Naive thymus-derived CD4-positive, alpha-beta T cell (primary cell): ENCODE measurements around the gene ARRDC4. TPM values are rescaled to one million over a fixed set of nuclear protein-coding genes. Genes with fewer than 3 reads are reported as not detected.
A peak's percentile ranks its signal among the peaks of the same experiment; 100 is the strongest.

Source experiments
- ATAC-seq: fragments of 150-1000 bp; cut with Tn5 transposase; 2 replicates; pipeline ENCODE4 v1.10.0; 2021; ENCODE audit warnings: mild to moderate bottlenecking, moderate library complexity
- CTCF ChIA-PET: fragments of 350-600 bp; sonication (Branson Sonifier 250); formaldehyde crosslinking; loops from one replicate; lab custom pipeline; 2021; ENCODE audit warnings: antibody characterized with exemption; lab: Charles Lee
- POLR2A ChIA-PET: fragments of 350-600 bp; sonication (Branson Sonifier 250); formaldehyde crosslinking; loops from one replicate; lab custom pipeline; 2021; ENCODE audit warnings: antibody characterized with exemption, inconsistent platforms; lab: Charles Lee
- DNase-seq, 9 donors: peaks; one replicate each; pipeline versions ENCODE4 v3.0.0 to v3.0.0-alpha.2; 2020 to 2022; ENCODE audit warnings: mixed read lengths in 1 of 9
- H3K27ac ChIP-seq: one replicate; pipeline ENCODE4 v1.7.0; 2013; ENCODE audit warnings: mild to moderate bottlenecking, low read depth, low read length, moderate library complexity
- H3K27me3 ChIP-seq, 2 donors: one replicate each; pipeline ENCODE4 v1.7.0; 2013; ENCODE audit warnings: low read length in 2 of 2, mild to moderate bottlenecking in 2 of 2, moderate library complexity in 2 of 2; ENCODE audit not compliant: control insufficient read depth in 2 of 2, insufficient read depth in 2 of 2
- H3K36me3 ChIP-seq, 3 experiments: 1 replicate in 2 of 3; 2 replicates in 1 of 3; pipeline ENCODE4 v1.7.0; 2013; ENCODE audit warnings: low read length in 3 of 3, mild to moderate bottlenecking in 3 of 3, moderate library complexity in 1 of 3; ENCODE audit not compliant: insufficient read depth in 3 of 3, control insufficient read depth in 2 of 3
- H3K4me1 ChIP-seq, 2 donors: one replicate each; pipeline ENCODE4 v1.7.0; 2013; ENCODE audit warnings: low read length in 2 of 2, mild to moderate bottlenecking in 2 of 2, moderate library complexity in 1 of 2; ENCODE audit not compliant: control insufficient read depth in 2 of 2, insufficient read depth in 2 of 2
- H3K4me3 ChIP-seq: 2 replicates; pipeline ENCODE4 v1.7.0; 2013; ENCODE audit warnings: mild to moderate bottlenecking, low read length
- H3K9me3 ChIP-seq, 3 experiments: 1 replicate in 2 of 3; 2 replicates in 1 of 3; pipeline ENCODE4 v1.7.0; 2013; ENCODE audit warnings: low read length in 3 of 3; ENCODE audit not compliant: control insufficient read depth in 2 of 3
- H3K27ac Mint-ChIP-seq, 9 donors: one replicate each; pipeline ENCODE4 v1.8.0; 2020 to 2022; ENCODE audit warnings: mixed read lengths in 9 of 9, mild to moderate bottlenecking in 8 of 9, moderate library complexity in 5 of 9, inconsistent platforms in 2 of 9
- H3K27me3 Mint-ChIP-seq, 5 donors: one replicate each; pipeline ENCODE4 v1.8.0; 2021 to 2022; ENCODE audit warnings: mixed read lengths in 5 of 5, mild to moderate bottlenecking in 1 of 5
- H3K36me3 Mint-ChIP-seq, 5 donors: one replicate each; pipeline ENCODE4 v1.8.0; 2020 to 2022; ENCODE audit warnings: mixed read lengths in 5 of 5, mild to moderate bottlenecking in 3 of 5, inconsistent platforms in 1 of 5
- H3K4me1 Mint-ChIP-seq, 7 donors: one replicate each; pipeline ENCODE4 v1.8.0; 2020 to 2022; ENCODE audit warnings: mixed read lengths in 7 of 7, mild to moderate bottlenecking in 3 of 7, inconsistent platforms in 1 of 7
- H3K4me3 Mint-ChIP-seq, 10 donors: one replicate each; pipeline ENCODE4 v1.8.0; 2020 to 2022; ENCODE audit warnings: mild to moderate bottlenecking in 10 of 10, mixed read lengths in 10 of 10, moderate library complexity in 6 of 10, inconsistent platforms in 2 of 10
- H3K9me3 Mint-ChIP-seq, 11 donors: one replicate each; pipeline ENCODE4 v1.8.0; 2020 to 2022; ENCODE audit warnings: mixed read lengths in 11 of 11, mild to moderate bottlenecking in 4 of 11, inconsistent platforms in 1 of 11, moderate library complexity in 1 of 11
- intact Hi-C, 2 donors: fragments of 100-400 bp; cut with micrococcal nuclease; formaldehyde crosslinking; loops; one replicate each; pipeline ENCODE4 v1.15.1; 2023
- polyA plus RNA-seq, 2 donors: library from polyadenylated mRNA; unstranded; fragments of 300-500 nt; fragmentation: Illumina TruSeq; gene quantifications; one replicate each; pipeline ENCODE4 v1.2.3, GENCODE V29; 2021
- total RNA-seq, 6 experiments: library from RNA in 5 of 6; stranded (reverse) in 5 of 6; gene quantifications; 1 replicate in 5 of 6; 2 replicates in 1 of 6; pipeline ENCODE4 v1.2.3 and lab custom pipeline; 2021 to 2026

ARRDC4 gene
- total and polyA plus RNA-seq, 7 experiments from 2014 or later, result 0.59 to 6.8 (median 0.90) TPM

GRCh38 chr15:97963779-97964178 lies 3.3 kb downstream of the ARRDC4 start:
- H3K27me3 ChIP-seq, result no peaks in the 10 kb centered on the region
- Mint-ChIP-seq H3K4me3 (peak overlapping the region in 1 of 10 donors; percentile 1), H3K4me1 (peaks cover 17 to 45% (median 21%) of the 10 kb centered on the region in 7 donors), H3K27ac (no peak overlapping the region), H3K9me3 (peaks cover 0 to 4% (median 0%) of the 10 kb centered on the region in 11 donors), H3K36me3 (peaks cover 0 to 13% (median 5%) of the 10 kb centered on the region in 5 donors), H3K27me3 (peaks cover 0 to 30% (median 0%) of the 10 kb centered on the region in 5 donors)
- H3K4me3 ChIP-seq, result no peak overlapping the region
- ChIA-PET POLR2A (no interaction called here), CTCF (no interaction called here)
- peaks cover 0 to 3% (median 0%) of the 10 kb centered on the region in 3 experiments for H3K36me3 ChIP-seq
- ATAC-seq, result no peak
- no peak for DNase-seq
- H3K4me1 ChIP-seq, result peaks cover 0 to 13% of the 10 kb centered on the region in 2 donors
- H3K27ac ChIP-seq, result no peak overlapping the region
- no peaks in the 10 kb centered on the region for H3K9me3 ChIP-seq
- intact Hi-C loops, result loop anchor here (5.0 to 10.0 kb wide), 2 partner anchors 1289 to 1961 kb away; partner anchors contain the start of gene LRRC28 (in 1 of the 2)

DNA sequence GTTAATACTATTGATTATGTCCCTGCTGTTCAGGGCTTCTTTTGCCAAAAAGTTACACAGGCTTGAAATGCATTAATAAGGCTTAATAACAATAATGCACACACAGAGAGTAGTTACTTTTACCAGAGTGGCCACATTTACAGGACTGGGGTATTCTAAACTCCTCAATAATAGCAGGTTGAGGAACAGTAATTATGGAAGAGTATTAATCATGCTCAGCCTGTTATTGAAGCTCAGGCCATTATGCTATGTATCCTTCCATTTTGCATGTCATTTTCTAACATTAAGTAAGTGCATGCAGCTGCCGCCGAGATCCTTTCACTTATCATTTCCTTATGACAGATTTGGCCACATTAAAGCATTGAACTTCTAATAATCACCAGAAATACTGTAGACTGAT lies 5.7 kb downstream of the ARRDC4 start:
- Histone ChIP-seq H3K27ac (no peak overlapping the region), H3K27me3 (no peaks in the 10 kb centered on the region), H3K4me3 (no peak overlapping the region), H3K9me3 (no peaks in the 10 kb centered on the region), H3K36me3 (peaks cover 0 to 20% (median 4%) of the 10 kb centered on the region in 3 experiments), H3K4me1 (peaks cover 0 to 7% of the 10 kb centered on the region in 2 donors)
- ChIA-PET CTCF (no interaction called here), POLR2A (no interaction called here)
- intact Hi-C loops, result loop anchor here (10.0 kb wide), 1 partner anchor 1959 kb away; no protein-coding TSS in a partner anchor
- no peak for DNase-seq
- Mint-ChIP-seq H3K4me1 (peaks cover 6 to 28% (median 13%) of the 10 kb centered on the region in 7 donors), H3K9me3 (no peaks in the 10 kb centered on the region), H3K36me3 (peaks cover 5 to 27% (median 14%) of the 10 kb centered on the region in 5 donors), H3K4me3 (no peak overlapping the region), H3K27me3 (peaks cover 0 to 21% (median 0%) of the 10 kb centered on the region in 5 donors), H3K27ac (no peak overlapping the region)
- ATAC-seq, result no peak

GRCh38 chr15:97966924-97967620 lies 6.6 kb downstream of the ARRDC4 start:
- peaks cover 4 to 35% (median 20%) of the 10 kb centered on the region in 5 donors for H3K36me3 Mint-ChIP-seq
- Histone ChIP-seq H3K27ac (no peak overlapping the region), H3K27me3 (no peaks in the 10 kb centered on the region), H3K4me1 (no peaks in the 10 kb centered on the region), H3K9me3 (no peaks in the 10 kb centered on the region), H3K36me3 (peaks cover 0 to 25% (median 4%) of the 10 kb centered on the region in 3 experiments), H3K4me3 (no peak overlapping the region)
- peak overlapping the region in 1 of 9 donors; percentile 22 for H3K27ac Mint-ChIP-seq
- H3K27me3 Mint-ChIP-seq, result peaks cover 0 to 13% (median 0%) of the 10 kb centered on the region in 5 donors
- no peak for DNase-seq
- H3K4me3 Mint-ChIP-seq, result no peak overlapping the region
- H3K9me3 Mint-ChIP-seq, result no peaks in the 10 kb centered on the region
- ChIA-PET CTCF (no interaction called here), POLR2A (no interaction called here)
- H3K4me1 Mint-ChIP-seq, result peaks cover 0 to 20% (median 7%) of the 10 kb centered on the region in 7 donors
- intact Hi-C loops, result loop anchor here (10.0 kb wide), 1 partner anchor 1958 kb away; no protein-coding TSS in a partner anchor
- no peak for ATAC-seq

GRCh38 chr15:97967881-97968280 lies 7.4 kb downstream of the ARRDC4 start:
- Histone ChIP-seq H3K9me3 (no peaks in the 10 kb centered on the region), H3K4me3 (no peak overlapping the region), H3K4me1 (no peaks in the 10 kb centered on the region), H3K36me3 (peaks cover 0 to 25% (median 4%) of the 10 kb centered on the region in 3 experiments), H3K27me3 (no peaks in the 10 kb centered on the region), H3K27ac (no peak overlapping the region)
- POLR2A ChIA-PET, result no interaction called here
- DNase-seq (no peak), ATAC-seq (no peak)
- H3K4me3 Mint-ChIP-seq, result no peak overlapping the region
- peaks cover 0 to 13% (median 7%) of the 10 kb centered on the region in 7 donors for H3K4me1 Mint-ChIP-seq
- H3K9me3 Mint-ChIP-seq, result no peaks in the 10 kb centered on the region
- intact Hi-C loops, result loop anchor here (10.0 kb wide), 1 partner anchor 1957 kb away; no protein-coding TSS in a partner anchor
- CTCF ChIA-PET, result no interaction called here
- peaks cover 0 to 6% (median 0%) of the 10 kb centered on the region in 5 donors for H3K27me3 Mint-ChIP-seq
- H3K27ac Mint-ChIP-seq, result no peak overlapping the region
- H3K36me3 Mint-ChIP-seq, result peaks cover 4 to 42% (median 21%) of the 10 kb centered on the region in 5 donors

DNA sequence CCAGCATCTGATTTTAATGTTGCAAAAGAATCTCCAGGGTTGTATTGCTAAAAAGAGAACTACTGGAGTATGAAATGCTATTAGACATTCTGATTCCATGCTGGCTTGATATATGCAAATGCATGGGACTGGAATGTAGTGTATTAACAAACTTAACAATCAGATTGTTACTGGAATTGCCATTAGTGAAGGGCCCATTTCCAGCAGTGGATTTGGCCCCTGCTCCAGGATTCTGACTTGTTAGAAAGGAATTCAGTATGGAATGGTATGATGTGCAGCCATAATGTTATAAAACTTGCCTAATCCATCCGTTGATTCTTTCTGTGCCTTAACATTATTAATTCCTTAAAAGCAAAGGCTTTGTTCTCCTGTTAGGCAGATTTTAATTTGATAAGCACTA lies 7.9 kb downstream of the ARRDC4 start:
- intact Hi-C loops, result loop anchor here (10.0 kb wide), 1 partner anchor 1956 kb away; no protein-coding TSS in a partner anchor
- Histone ChIP-seq H3K36me3 (peaks cover 0 to 25% (median 4%) of the 10 kb centered on the region in 3 experiments), H3K4me1 (no peaks in the 10 kb centered on the region), H3K27ac (no peak overlapping the region), H3K27me3 (no peaks in the 10 kb centered on the region), H3K4me3 (no peak overlapping the region), H3K9me3 (no peaks in the 10 kb centered on the region)
- Mint-ChIP-seq H3K9me3 (no peaks in the 10 kb centered on the region), H3K36me3 (peaks cover 4 to 46% (median 21%) of the 10 kb centered on the region in 5 donors), H3K27me3 (peaks cover 0 to 2% (median 0%) of the 10 kb centered on the region in 5 donors), H3K4me3 (no peak overlapping the region), H3K27ac (no peak overlapping the region), H3K4me1 (peaks cover 0 to 8% (median 3%) of the 10 kb centered on the region in 7 donors)
- DNase-seq (no peak), ATAC-seq (no peak)
- POLR2A ChIA-PET, result no interaction called here
- CTCF ChIA-PET, result no interaction called here

DNA sequence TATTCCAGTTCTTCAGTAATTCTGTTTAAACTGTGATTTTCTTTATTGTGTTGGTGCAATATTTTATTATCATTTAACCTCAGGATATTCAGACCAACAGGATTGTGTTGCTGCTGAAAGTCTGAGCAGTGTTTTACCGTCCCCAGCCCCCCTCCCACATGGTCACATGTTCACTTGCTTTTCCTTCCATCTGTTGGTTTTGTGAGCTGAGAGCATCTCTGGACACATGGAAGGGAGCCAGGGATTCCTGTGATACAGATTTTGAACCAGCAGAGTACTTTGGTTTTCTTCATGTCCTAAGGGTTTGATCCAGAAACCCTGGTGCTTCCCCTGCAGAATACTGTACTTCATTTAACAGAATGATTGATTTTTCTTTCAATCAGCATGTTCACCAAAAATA lies 11.9 kb downstream of the ARRDC4 start:
- POLR2A ChIA-PET, result no interaction called here
- Histone ChIP-seq H3K9me3 (no peaks in the 10 kb centered on the region), H3K36me3 (peaks cover 0 to 23% (median 4%) of the 10 kb centered on the region in 3 experiments), H3K4me3 (no peak overlapping the region), H3K27me3 (no peaks in the 10 kb centered on the region), H3K27ac (no peak overlapping the region), H3K4me1 (no peaks in the 10 kb centered on the region)
- CTCF ChIA-PET, result no interaction called here
- no peak overlapping the region for H3K27ac Mint-ChIP-seq
- no peak overlapping the region for H3K4me3 Mint-ChIP-seq
- intact Hi-C loops, result no loop called here
- no peaks in the 10 kb centered on the region for H3K4me1 Mint-ChIP-seq
- peaks cover 2 to 35% (median 21%) of the 10 kb centered on the region in 5 donors for H3K36me3 Mint-ChIP-seq
- H3K27me3 Mint-ChIP-seq, result peaks cover 0 to 3% (median 0%) of the 10 kb centered on the region in 5 donors
- ATAC-seq (no peak), DNase-seq (no peak)
- H3K9me3 Mint-ChIP-seq, result no peaks in the 10 kb centered on the region
